Loucy (cell line): ENCODE data around the gene PERCC1.

Source experiments
- EZH2phosphoT487 ChIP-seq: fragments of 200-600 bp; IDR thresholded peaks from 2 replicates; pipeline ENCODE4 v1.6.1; 2018; ENCODE audit warnings: antibody characterized with exemption, mild to moderate bottlenecking, moderate library complexity, borderline replicate concordance
- TF ChIP-seq, protein P1 (sequence below): fragments of 200-600 bp; sonication (generic); conservative IDR thresholded peaks from 2 replicates; pipeline ENCODE4 v1.5.1; 2014; ENCODE audit warnings: mild to moderate bottlenecking, antibody characterized with exemption, low read length

DNA sequence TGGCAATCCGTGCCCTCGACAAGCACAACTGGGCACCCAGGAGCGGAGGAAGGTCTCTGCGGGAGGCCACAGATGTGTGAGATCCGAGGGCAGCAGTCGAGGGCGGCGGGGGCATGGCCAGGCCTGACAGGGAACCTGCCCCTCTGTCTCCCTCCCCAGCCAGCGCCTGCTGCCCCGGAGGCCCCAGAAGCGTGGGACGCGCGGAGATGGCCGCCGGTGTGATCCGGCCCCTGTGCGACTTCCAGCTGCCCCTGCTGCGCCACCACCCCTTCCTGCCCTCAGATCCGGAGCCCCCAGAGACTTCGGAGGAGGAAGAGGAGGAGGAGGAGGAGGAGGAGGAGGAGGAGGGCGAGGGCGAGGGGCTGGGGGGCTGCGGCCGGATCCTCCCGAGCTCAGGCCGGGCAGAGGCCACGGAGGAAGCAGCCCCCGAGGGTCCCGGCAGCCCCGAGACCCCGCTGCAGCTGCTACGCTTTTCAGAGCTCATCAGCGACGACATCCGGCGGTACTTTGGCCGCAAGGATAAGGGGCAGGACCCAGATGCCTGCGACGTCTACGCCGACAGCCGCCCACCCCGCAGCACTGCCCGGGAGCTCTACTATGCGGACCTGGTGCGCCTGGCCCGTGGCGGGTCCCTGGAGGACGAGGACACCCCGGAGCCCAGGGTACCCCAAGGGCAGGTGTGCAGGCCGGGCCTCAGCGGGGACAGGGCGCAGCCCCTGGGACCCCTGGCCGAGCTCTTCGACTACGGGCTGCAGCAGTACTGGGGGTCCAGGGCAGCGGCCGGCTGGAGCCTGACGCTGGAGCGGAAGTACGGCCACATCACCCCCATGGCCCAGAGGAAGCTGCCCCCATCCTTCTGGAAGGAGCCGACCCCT is 1.7 kb downstream of the PERCC1 start:
- TF ChIP-seq, protein P1, sequence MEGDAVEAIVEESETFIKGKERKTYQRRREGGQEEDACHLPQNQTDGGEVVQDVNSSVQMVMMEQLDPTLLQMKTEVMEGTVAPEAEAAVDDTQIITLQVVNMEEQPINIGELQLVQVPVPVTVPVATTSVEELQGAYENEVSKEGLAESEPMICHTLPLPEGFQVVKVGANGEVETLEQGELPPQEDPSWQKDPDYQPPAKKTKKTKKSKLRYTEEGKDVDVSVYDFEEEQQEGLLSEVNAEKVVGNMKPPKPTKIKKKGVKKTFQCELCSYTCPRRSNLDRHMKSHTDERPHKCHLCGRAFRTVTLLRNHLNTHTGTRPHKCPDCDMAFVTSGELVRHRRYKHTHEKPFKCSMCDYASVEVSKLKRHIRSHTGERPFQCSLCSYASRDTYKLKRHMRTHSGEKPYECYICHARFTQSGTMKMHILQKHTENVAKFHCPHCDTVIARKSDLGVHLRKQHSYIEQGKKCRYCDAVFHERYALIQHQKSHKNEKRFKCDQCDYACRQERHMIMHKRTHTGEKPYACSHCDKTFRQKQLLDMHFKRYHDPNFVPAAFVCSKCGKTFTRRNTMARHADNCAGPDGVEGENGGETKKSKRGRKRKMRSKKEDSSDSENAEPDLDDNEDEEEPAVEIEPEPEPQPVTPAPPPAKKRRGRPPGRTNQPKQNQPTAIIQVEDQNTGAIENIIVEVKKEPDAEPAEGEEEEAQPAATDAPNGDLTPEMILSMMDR: no peak
- TF ChIP-seq EZH2phosphoT487: no peak
